PC-3 (cell line): Measurements from ENCODE around the gene TWSG1.

Experiments
- CTCF ChIP-seq: fragments of 300-600 bp; sonication (generic); conservative IDR thresholded peaks from 2 replicates; pipeline ENCODE4 v1.5.1; 2017; ENCODE audit warnings: antibody characterized with exemption, low read depth, mild to moderate bottlenecking, low read length
- EZH2 ChIP-seq: fragments of 300-600 bp; sonication (generic); IDR thresholded peaks from one replicate; pipeline ENCODE4 v1.6.1; 2017; ENCODE audit warnings: antibody characterized with exemption, mild to moderate bottlenecking, low read length; ENCODE audit not compliant: unreplicated experiment
- EZH2phosphoT487 ChIP-seq: fragments of 300-600 bp; sonication (generic); IDR thresholded peaks from 2 replicates; pipeline ENCODE4 v1.6.1; 2018; ENCODE audit warnings: mild to moderate bottlenecking, antibody characterized with exemption, low read length, borderline replicate concordance

- TF ChIP-seq CTCF: no peak
- TF ChIP-seq EZH2: no peak
- TF ChIP-seq EZH2phosphoT487: no peak
Observed at GRCh38 chr18:9336827-9337226, 2.3 kb downstream of the TWSG1 start.
